GM21447 (cell line): ENCODE results near the gene HOXA9.

Experiments used
- ATAC-seq: cut with Tn5 transposase; IDR thresholded peaks from one replicate; pipeline ENCODE4 v1.9.1; 2021; ENCODE audit not compliant: unreplicated experiment

The HOXA9 gene

GRCh38 chr7:27201580-27202017 lies 36.3 kb upstream of the HOXA9 start:
- no peak for ATAC-seq

- ATAC-seq, result no peak
Measured at GRCh38 chr7:27200761-27201579, 35.6 kb upstream of the HOXA9 start.

- no peak for ATAC-seq
Measured at GRCh38 chr7:27199849-27200760, 34.8 kb upstream of the HOXA9 start, which contains the start of gene HOXA13. HOXA13 (minus strand) TSS chr7:27200091; CDS start chr7:27200077, 14 bp downstream.

GRCh38 chr7:27198871-27199801 lies 33.8 kb upstream of the HOXA9 start:
- no peak for ATAC-seq

GRCh38 chr7:27198138-27198841 lies 33.0 kb upstream of the HOXA9 start:
- ATAC-seq, result no peak

- ATAC-seq, result no peak
Measured at GRCh38 chr7:27197137-27198042, 32.1 kb upstream of the HOXA9 start.

- ATAC-seq, result no peak
Measured at GRCh38 chr7:27196287-27196767, 31.0 kb upstream of the HOXA9 start.

- ATAC-seq, result no peak
Measured at GRCh38 chr7:27194686-27195379, 29.5 kb upstream of the HOXA9 start.

GRCh38 chr7:27194002-27194352 lies 28.6 kb upstream of the HOXA9 start:
- ATAC-seq, result no peak

- no peak for ATAC-seq
Measured at GRCh38 chr7:27193335-27194001, 28.1 kb upstream of the HOXA9 start.

GRCh38 chr7:27192546-27193334 lies 27.4 kb upstream of the HOXA9 start:
- ATAC-seq, result no peak

GRCh38 chr7:27191833-27192545 lies 26.7 kb upstream of the HOXA9 start:
- ATAC-seq, result no peak

GRCh38 chr7:27191161-27191731 lies 25.9 kb upstream of the HOXA9 start:
- no peak for ATAC-seq

GRCh38 chr7:27189997-27190748 lies 24.8 kb upstream of the HOXA9 start:
- no peak for ATAC-seq

GRCh38 chr7:27189295-27189996 lies 24.1 kb upstream of the HOXA9 start:
- ATAC-seq, result no peak
